ENCODE results near the gene PTN. TPM values are rescaled to one million over a fixed set of nuclear protein-coding genes. Genes with fewer than 3 reads are reported as not detected.

Gene PTN
- total and polyA plus RNA-seq, 12 donors = 6.6 to 23.0 (median 12.9) TPM

GRCh38 chr7:137313201-137313600 is 30.3 kb downstream of the PTN start:
- intact Hi-C loops (cut with DNase I) = no loop called here
- 51 to 65% methylated on average over 4 of the region's 4 CpGs for WGBS, 2 donors
- Histone ChIP-seq H3K4me1 (no peaks in the 10 kb centered on the region), H3K27me3 (no peaks in the 10 kb centered on the region), H3K36me3 (no peaks in the 10 kb centered on the region), H3K4me3 (no peak overlapping the region), H3K9me3 (peaks cover 0 to 4% (median 0%) of the 10 kb centered on the region in 11 donors), H3K27ac (no peak overlapping the region)
- DNase-seq (no peak), ATAC-seq (no peak)
- no peak for TF ChIP-seq CTCF (IDR thresholded peaks at IDR 0.05)

DNA sequence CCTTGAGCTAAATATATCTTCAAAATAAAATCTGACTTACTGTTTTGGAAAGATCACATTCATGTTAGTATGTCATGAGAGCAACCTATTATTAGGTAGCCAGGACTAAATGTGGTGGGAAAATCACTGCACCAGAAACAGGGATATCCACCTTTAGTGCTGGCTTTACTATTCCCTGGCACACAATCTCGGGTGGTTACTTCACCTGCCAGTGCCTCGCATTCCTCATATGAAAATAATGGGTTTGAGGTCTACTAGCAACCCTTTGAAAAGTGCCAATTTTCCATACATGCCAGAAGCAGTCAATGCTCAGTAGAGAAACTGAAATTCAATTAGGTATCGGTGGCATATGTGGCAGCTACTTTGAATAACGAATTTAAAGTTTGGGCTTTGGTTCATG is 36.8 kb downstream of the PTN start:
- Histone ChIP-seq H3K4me3 (no peak overlapping the region), H3K36me3 (no peaks in the 10 kb centered on the region), H3K27me3 (no peaks in the 10 kb centered on the region), H3K9me3 (peaks cover 0 to 7% (median 0%) of the 10 kb centered on the region in 11 donors), H3K27ac (no peak overlapping the region), H3K4me1 (no peaks in the 10 kb centered on the region)
- intact Hi-C loops (cut with DNase I) = no loop called here
- no peak for TF ChIP-seq CTCF (IDR thresholded peaks at IDR 0.05)
- WGBS, 2 donors = 82 to 88% methylated on average over 4 of the region's 4 CpGs
- ATAC-seq (no peak), DNase-seq (no peak)

GRCh38 chr7:137305901-137306621 is 37.5 kb downstream of the PTN start:
- no peak for ATAC-seq
- no peak for DNase-seq
- Histone ChIP-seq H3K27me3 (no peaks in the 10 kb centered on the region), H3K36me3 (no peaks in the 10 kb centered on the region), H3K9me3 (peaks cover 0 to 7% (median 0%) of the 10 kb centered on the region in 11 donors), H3K4me1 (no peaks in the 10 kb centered on the region), H3K27ac (no peak overlapping the region), H3K4me3 (no peak overlapping the region)
- intact Hi-C loops (cut with DNase I) = no loop called here
- TF ChIP-seq CTCF (IDR thresholded peaks at IDR 0.05) = no peak
- WGBS, 2 donors = 71 to 77% methylated on average over 6 of the region's 6 CpGs

GRCh38 chr7:137304624-137305235 is 38.8 kb downstream of the PTN start:
- no peak for TF ChIP-seq CTCF (IDR thresholded peaks at IDR 0.05)
- ATAC-seq (no peak), DNase-seq (no peak)
- intact Hi-C loops (cut with DNase I) = no loop called here
- Histone ChIP-seq H3K27me3 (no peaks in the 10 kb centered on the region), H3K4me1 (no peaks in the 10 kb centered on the region), H3K4me3 (no peak overlapping the region), H3K27ac (no peak overlapping the region), H3K36me3 (no peaks in the 10 kb centered on the region), H3K9me3 (peaks cover 0 to 7% (median 0%) of the 10 kb centered on the region in 11 donors)
- WGBS, 2 donors = 74 to 80% methylated on average over 9 of the region's 9 CpGs

All from heart right ventricle (tissue), 16 donors.